ENCODE results near the gene MPO.

MPO gene

GRCh38 chr17:58307468-58308172 is 26.9 kb upstream of the MPO start:
- DNase-seq (ENCODE audit: low spot score) = no peak

- DNase-seq (ENCODE audit: low spot score) = no peak
Observed at GRCh38 chr17:58306131-58306951, 25.6 kb upstream of the MPO start.

- no peak for DNase-seq (ENCODE audit: low spot score)
Observed at GRCh38 chr17:58305626-58306025, 24.9 kb upstream of the MPO start.

GRCh38 chr17:58304750-58305486 is 24.2 kb upstream of the MPO start:
- no peak for DNase-seq (ENCODE audit: low spot score)

- DNase-seq (ENCODE audit: low spot score) = peak; percentile 81
Observed at GRCh38 chr17:58303971-58304749, 23.4 kb upstream of the MPO start.

- no peak for DNase-seq (ENCODE audit: low spot score)
Observed at GRCh38 chr17:58302919-58303585, 22.3 kb upstream of the MPO start.

- DNase-seq (ENCODE audit: low spot score) = no peak
Observed at GRCh38 chr17:58302171-58302918, 21.6 kb upstream of the MPO start.

- no peak for DNase-seq (ENCODE audit: low spot score)
Observed at GRCh38 chr17:58301504-58302150, 20.9 kb upstream of the MPO start.

GRCh38 chr17:58300336-58300735 is 19.6 kb upstream of the MPO start:
- DNase-seq (ENCODE audit: low spot score) = no peak

- no peak for DNase-seq (ENCODE audit: low spot score)
Observed at GRCh38 chr17:58294034-58294433, 13.3 kb upstream of the MPO start.

- DNase-seq (ENCODE audit: low spot score) = no peak
Observed at GRCh38 chr17:58291246-58291645, 10.5 kb upstream of the MPO start.

- no peak for DNase-seq (ENCODE audit: low spot score)
Observed at GRCh38 chr17:58289869-58290268, 9.1 kb upstream of the MPO start.

- no peak for DNase-seq (ENCODE audit: low spot score)
Observed at GRCh38 chr17:58285422-58285810, 4.7 kb upstream of the MPO start.

- DNase-seq (ENCODE audit: low spot score) = no peak
Observed at GRCh38 chr17:58284613-58285421, 4.1 kb upstream of the MPO start.

- DNase-seq (ENCODE audit: low spot score) = no peak
Observed at GRCh38 chr17:58283674-58284612, 3.2 kb upstream of the MPO start.

GRCh38 chr17:58282442-58282841 is 1.7 kb upstream of the MPO start:
- DNase-seq (ENCODE audit: low spot score) = no peak

GRCh38 chr17:58281511-58282011 is 826 bp upstream of the MPO start:
- DNase-seq (ENCODE audit: low spot score) = peak; percentile 1

All from AG08395 (cell line).